Activated CD4-positive, alpha-beta T cell treated with anti-CD3 and anti-CD28 coated beads, Interleukin-2, amount 10 ng/mL, durations not matched to agents 7 days and 5 days (primary cell): Measurements from ENCODE around the gene COL23A1. TPM values are rescaled to one million over a fixed set of nuclear protein-coding genes. Genes with fewer than 3 reads are reported as not detected.

ENCODE experiments used
- CTCF ChIA-PET: fragments of 350-600 bp; sonication (Branson Sonifier 250); formaldehyde crosslinking; loops from one replicate; lab custom pipeline; 2021; ENCODE audit warnings: antibody characterized with exemption; lab: Charles Lee
- POLR2A ChIA-PET: fragments of 350-600 bp; sonication (Branson Sonifier 250); formaldehyde crosslinking; loops from one replicate; lab custom pipeline; 2021; ENCODE audit warnings: antibody characterized with exemption; lab: Charles Lee
- DNase-seq: peaks from one replicate; pipeline ENCODE4 v3.0.0-alpha.2; 2020
- H3K27ac Mint-ChIP-seq: one replicate; pipeline ENCODE4 v1.8.0; 2021; ENCODE audit warnings: mild to moderate bottlenecking, moderate library complexity, mixed read lengths
- H3K27me3 Mint-ChIP-seq: one replicate; pipeline ENCODE4 v1.8.0; 2021; ENCODE audit warnings: mixed read lengths
- H3K36me3 Mint-ChIP-seq: one replicate; pipeline ENCODE4 v1.8.0; 2021; ENCODE audit warnings: low read depth, mixed read lengths
- H3K4me1 Mint-ChIP-seq: one replicate; pipeline ENCODE4 v1.8.0; 2021; ENCODE audit warnings: mixed read lengths
- H3K4me3 Mint-ChIP-seq: one replicate; pipeline ENCODE4 v1.8.0; 2021; ENCODE audit warnings: mild to moderate bottlenecking, moderate library complexity, mixed read lengths
- H3K9me3 Mint-ChIP-seq: one replicate; pipeline ENCODE4 v1.8.0; 2021; ENCODE audit warnings: mixed read lengths
- total RNA-seq, 2 experiments: library from RNA; stranded (reverse); gene quantifications; one replicate each; pipeline ENCODE4 v1.2.3, GENCODE V29; 2021

Gene COL23A1
- total RNA-seq, 2 experiments from 2014 or later, result 0.27 TPM; not detected in 1

DNA sequence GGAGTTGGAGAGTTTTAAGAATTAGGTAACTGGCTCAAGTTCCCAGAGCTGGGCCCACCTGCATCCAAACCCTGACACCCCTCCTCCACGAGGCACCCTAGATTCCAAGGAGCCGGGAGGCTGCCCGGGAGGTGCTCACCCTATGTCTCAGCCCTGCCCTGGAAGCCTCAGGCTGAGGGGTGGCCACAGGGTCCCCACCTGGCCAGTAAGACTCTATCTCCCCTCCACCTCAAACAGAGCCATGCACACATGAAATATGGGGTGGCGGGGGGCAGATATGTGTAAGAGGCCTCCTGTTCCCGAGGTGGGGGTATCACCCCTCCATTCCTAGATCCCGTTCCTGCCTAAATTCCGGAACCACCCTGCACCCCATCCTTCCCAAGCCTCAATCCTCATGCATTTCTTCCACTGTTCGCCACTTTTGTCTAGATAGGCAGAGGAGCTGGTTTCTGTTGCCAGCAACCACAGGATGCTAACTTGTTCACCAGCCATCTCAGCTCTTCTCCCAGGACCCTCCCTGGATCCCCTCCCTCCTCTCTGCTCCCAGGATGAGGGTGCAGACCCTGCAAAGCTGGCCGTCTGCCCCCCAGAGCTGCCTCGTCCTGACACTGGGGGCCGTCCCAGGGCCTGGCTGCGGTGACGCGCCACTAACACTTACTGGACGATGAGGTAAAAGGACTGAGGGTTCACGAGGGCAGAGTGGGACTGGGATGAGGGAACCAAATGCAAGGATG lies 44.1 kb downstream of the COL23A1 start:
- no peak overlapping the region for H3K27ac Mint-ChIP-seq
- no peaks in the 10 kb centered on the region for H3K36me3 Mint-ChIP-seq
- DNase-seq, result no peak
- ChIA-PET CTCF (no interaction called here), POLR2A (no interaction called here)
- no peaks in the 10 kb centered on the region for H3K27me3 Mint-ChIP-seq
- no peak overlapping the region for H3K4me3 Mint-ChIP-seq
- H3K9me3 Mint-ChIP-seq, result no peaks in the 10 kb centered on the region
- no peaks in the 10 kb centered on the region for H3K4me1 Mint-ChIP-seq

DNA sequence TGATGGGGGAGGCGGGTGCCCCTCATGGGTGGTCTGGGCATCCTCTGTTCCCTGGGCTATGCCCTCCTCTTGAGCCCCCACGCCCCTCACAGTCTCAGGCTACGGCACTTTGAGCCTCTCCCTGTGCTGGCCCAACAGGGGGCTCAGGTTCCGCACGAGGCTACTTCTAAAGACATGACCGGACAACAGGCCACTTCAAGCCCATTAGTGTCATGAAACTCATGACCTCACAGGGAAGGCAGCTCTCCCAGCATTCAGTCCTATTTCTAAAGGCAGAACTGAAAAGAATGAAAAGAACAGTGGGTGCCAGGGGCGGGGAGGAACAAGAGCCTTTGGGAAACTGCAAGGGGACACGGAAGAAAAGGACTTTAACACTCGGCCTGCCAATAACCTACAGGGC lies 45.0 kb downstream of the COL23A1 start:
- CTCF ChIA-PET, result no interaction called here
- no peaks in the 10 kb centered on the region for H3K9me3 Mint-ChIP-seq
- H3K36me3 Mint-ChIP-seq, result no peaks in the 10 kb centered on the region
- no peak overlapping the region for H3K4me3 Mint-ChIP-seq
- POLR2A ChIA-PET, result no interaction called here
- H3K27ac Mint-ChIP-seq, result no peak overlapping the region
- H3K27me3 Mint-ChIP-seq, result no peaks in the 10 kb centered on the region
- H3K4me1 Mint-ChIP-seq, result no peaks in the 10 kb centered on the region
- no peak for DNase-seq

- ChIA-PET POLR2A (no interaction called here), CTCF (no interaction called here)
- Mint-ChIP-seq H3K36me3 (no peaks in the 10 kb centered on the region), H3K4me3 (no peak overlapping the region), H3K27me3 (no peaks in the 10 kb centered on the region), H3K27ac (no peak overlapping the region), H3K9me3 (no peaks in the 10 kb centered on the region), H3K4me1 (no peaks in the 10 kb centered on the region)
- no peak for DNase-seq
Measured at GRCh38 chr5:178544166-178544834, 45.9 kb downstream of the COL23A1 start.

DNA sequence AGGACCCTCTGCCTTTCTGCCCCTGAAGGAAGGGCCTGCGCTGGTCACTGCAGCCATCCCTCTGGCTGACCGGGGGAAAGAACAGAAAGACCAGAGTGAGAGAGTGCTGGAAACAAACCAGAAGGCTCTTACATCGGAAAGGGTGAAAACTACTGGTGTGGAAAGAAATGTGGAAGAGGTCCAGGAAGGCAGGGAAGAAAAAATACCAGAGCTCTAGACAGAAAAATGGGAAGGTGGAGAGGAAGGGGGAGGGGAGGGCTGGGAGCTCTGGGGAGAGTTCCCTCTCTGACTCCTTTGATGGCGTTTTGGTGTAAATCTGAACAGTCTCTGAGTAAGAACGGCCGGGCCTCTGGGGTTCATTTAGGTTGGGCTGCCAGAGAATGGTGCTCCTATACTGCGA lies 47.7 kb downstream of the COL23A1 start:
- no peaks in the 10 kb centered on the region for H3K9me3 Mint-ChIP-seq
- no peak overlapping the region for H3K27ac Mint-ChIP-seq
- no peak overlapping the region for H3K4me3 Mint-ChIP-seq
- DNase-seq, result no peak
- H3K36me3 Mint-ChIP-seq, result no peaks in the 10 kb centered on the region
- CTCF ChIA-PET, result interaction anchor here (0.6 to 1.0 kb wide), 2 partner anchors 9 to 144 kb away, joined by 4 read pairs; no protein-coding TSS in a partner anchor
- H3K4me1 Mint-ChIP-seq, result no peaks in the 10 kb centered on the region
- H3K27me3 Mint-ChIP-seq, result no peaks in the 10 kb centered on the region
- POLR2A ChIA-PET, result no interaction called here

GRCh38 chr5:178540526-178540925 lies 49.7 kb downstream of the COL23A1 start:
- POLR2A ChIA-PET, result no interaction called here
- H3K27ac Mint-ChIP-seq, result no peak overlapping the region
- no peaks in the 10 kb centered on the region for H3K4me1 Mint-ChIP-seq
- CTCF ChIA-PET, result no interaction called here
- no peaks in the 10 kb centered on the region for H3K36me3 Mint-ChIP-seq
- no peak for DNase-seq
- H3K9me3 Mint-ChIP-seq, result no peaks in the 10 kb centered on the region
- H3K4me3 Mint-ChIP-seq, result no peak overlapping the region
- no peaks in the 10 kb centered on the region for H3K27me3 Mint-ChIP-seq

DNA sequence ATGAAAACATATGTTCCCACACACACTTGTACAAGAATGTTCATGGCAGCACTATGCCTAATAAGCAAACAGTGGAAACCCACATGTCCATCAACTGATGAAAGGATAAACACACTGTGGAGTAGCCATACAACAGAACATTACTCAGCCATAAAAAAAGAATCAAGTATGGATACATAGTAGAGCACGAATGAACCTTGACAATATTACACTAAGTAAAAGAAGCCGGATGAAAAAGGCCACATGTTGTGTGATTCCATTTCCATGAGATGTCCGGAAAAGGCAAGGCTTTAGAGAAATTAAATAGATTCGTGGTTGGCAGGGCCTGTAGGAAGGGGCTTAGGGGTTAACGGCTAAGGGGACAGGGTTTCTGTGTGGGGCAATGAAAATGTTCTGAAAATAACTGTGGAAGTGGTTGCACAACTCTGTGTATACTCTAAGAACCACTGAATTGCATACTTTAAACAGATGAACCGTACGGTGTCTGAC lies 51.4 kb downstream of the COL23A1 start:
- Mint-ChIP-seq H3K36me3 (no peaks in the 10 kb centered on the region), H3K4me1 (no peaks in the 10 kb centered on the region), H3K27ac (no peak overlapping the region), H3K4me3 (no peak overlapping the region), H3K9me3 (no peaks in the 10 kb centered on the region), H3K27me3 (no peaks in the 10 kb centered on the region)
- CTCF ChIA-PET, result interaction anchor here (0.6 kb wide), 1 partner anchor 550 kb away, joined by 3 read pairs; no protein-coding TSS in a partner anchor
- DNase-seq, result no peak
- POLR2A ChIA-PET, result no interaction called here

GRCh38 chr5:178537467-178538371 lies 52.5 kb downstream of the COL23A1 start:
- no peaks in the 10 kb centered on the region for H3K9me3 Mint-ChIP-seq
- H3K4me1 Mint-ChIP-seq, result no peaks in the 10 kb centered on the region
- no peak overlapping the region for H3K4me3 Mint-ChIP-seq
- no peaks in the 10 kb centered on the region for H3K36me3 Mint-ChIP-seq
- no peaks in the 10 kb centered on the region for H3K27me3 Mint-ChIP-seq
- DNase-seq, result no peak
- H3K27ac Mint-ChIP-seq, result no peak overlapping the region
- ChIA-PET POLR2A (no interaction called here), CTCF (interaction anchor here (0.6 kb wide), 1 partner anchor 549 kb away, joined by 3 read pairs; no protein-coding TSS in a partner anchor)

GRCh38 chr5:178536541-178537466 lies 53.4 kb downstream of the COL23A1 start:
- H3K9me3 Mint-ChIP-seq, result no peaks in the 10 kb centered on the region
- POLR2A ChIA-PET, result no interaction called here
- CTCF ChIA-PET, result no interaction called here

DNA sequence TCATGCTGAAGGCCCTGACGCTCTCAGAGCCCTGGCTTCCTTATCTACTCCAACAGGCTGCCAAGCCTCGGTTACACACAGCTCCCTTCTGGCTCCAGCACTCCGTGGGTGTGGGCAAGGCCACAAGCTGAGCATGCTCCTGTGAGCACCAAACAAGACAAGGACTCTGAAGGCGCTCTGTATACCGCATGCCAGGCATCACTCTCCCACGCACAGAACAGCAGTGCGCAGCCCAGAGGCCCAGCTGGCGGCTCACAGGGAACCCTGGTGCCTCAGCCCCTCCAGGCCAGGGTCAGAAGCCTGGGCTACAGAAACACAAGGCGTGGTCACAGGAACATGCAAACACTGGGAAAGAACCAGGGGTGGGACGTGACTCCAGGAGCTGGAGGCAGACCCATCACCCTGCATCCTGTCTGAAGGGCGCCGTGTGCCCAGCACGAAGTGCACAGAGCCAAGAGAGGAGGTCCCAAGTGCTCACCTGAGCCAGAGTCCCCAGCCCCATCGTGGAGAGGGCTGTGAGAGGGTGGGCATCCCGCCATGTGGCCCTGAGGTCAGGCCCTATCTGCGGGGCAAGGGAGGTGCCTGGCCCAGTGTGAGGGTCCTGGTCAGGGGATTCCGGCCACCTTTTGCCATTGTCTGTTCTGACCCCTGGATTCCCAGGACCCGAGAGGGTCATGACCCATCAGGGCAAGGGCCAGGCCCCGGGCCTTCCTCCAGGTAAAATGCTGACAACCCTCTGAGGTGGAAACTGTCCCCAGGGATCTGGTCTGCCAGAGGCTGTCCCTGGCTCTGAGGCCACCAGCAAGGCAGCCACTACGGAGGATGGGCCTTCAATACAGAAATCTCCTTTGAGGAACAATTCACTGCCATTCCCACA lies 54.7 kb downstream of the COL23A1 start:
- ChIA-PET POLR2A (no interaction called here), CTCF (no interaction called here)
- Mint-ChIP-seq H3K4me1 (no peaks in the 10 kb centered on the region), H3K36me3 (no peaks in the 10 kb centered on the region), H3K4me3 (no peak overlapping the region), H3K9me3 (no peaks in the 10 kb centered on the region), H3K27me3 (no peaks in the 10 kb centered on the region), H3K27ac (no peak overlapping the region)
- no peak for DNase-seq

More at GRCh38 chr5:178536541-178537466, 53.4 kb downstream of the COL23A1 start:
- Mint-ChIP-seq H3K4me3 (no peak overlapping the region), H3K27ac (no peak overlapping the region), H3K36me3 (no peaks in the 10 kb centered on the region), H3K27me3 (no peaks in the 10 kb centered on the region), H3K4me1 (no peaks in the 10 kb centered on the region)
- DNase-seq, result no peak

DNA sequence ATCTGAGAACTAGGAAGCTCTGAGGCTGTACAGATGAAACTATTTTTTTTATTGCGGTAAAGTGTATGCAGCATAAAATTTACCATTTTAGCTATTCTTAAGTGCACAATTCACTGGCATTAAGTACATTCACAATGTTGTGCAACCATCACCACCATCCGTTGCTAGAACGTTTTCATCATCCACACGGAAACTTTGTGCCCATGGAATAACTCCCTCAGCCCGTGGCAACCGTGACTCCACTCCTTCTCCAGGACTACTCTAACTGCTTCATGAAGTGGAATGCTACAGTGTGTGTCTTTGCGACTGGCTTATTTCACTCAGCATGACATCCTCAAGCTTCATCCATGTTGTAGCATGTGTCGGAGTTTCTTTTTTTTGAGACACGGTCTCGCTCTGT lies 57.1 kb downstream of the COL23A1 start:
- CTCF ChIA-PET, result interaction anchor here (1.2 kb wide), 1 partner anchor 10 kb away, joined by 4 read pairs; no protein-coding TSS in a partner anchor

DNA sequence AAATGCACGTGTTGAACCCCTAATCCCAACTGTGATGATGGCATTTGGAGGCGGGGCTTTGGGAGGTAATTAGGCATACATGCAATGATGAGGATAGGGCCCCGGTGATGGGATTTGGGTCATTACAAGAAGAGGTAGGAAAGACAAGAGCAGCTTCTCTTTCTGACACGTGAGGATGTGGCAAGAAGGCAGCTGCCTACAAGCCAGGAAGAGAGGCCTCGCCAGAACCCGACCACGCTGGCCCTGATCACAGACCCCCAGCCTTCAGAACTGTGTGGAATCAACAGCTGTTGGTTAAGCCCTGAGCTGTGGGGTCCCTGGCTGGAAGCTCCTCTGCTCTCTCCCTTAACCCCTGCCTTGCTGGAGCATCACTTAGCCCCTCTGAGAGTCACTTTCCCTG lies 57.5 kb downstream of the COL23A1 start:
- Mint-ChIP-seq H3K9me3 (no peaks in the 10 kb centered on the region), H3K4me3 (no peak overlapping the region), H3K27ac (no peak overlapping the region), H3K27me3 (no peaks in the 10 kb centered on the region), H3K36me3 (no peaks in the 10 kb centered on the region), H3K4me1 (no peaks in the 10 kb centered on the region)
- no peak for DNase-seq
- ChIA-PET CTCF (no interaction called here), POLR2A (no interaction called here)

More for the DNA sequence above, 57.1 kb downstream of the COL23A1 start:
- no peak for DNase-seq
- Mint-ChIP-seq H3K36me3 (no peaks in the 10 kb centered on the region), H3K9me3 (no peaks in the 10 kb centered on the region), H3K27ac (no peak overlapping the region), H3K4me1 (no peaks in the 10 kb centered on the region), H3K4me3 (no peak overlapping the region), H3K27me3 (no peaks in the 10 kb centered on the region)
- POLR2A ChIA-PET, result no interaction called here
